T-helper 9 cell (primary cell): ENCODE data around the gene DHDH.

ENCODE experiments used
- DNase-seq: peaks from one replicate; pipeline ENCODE4 v3.0.0-alpha.2; 2020

DHDH gene

GRCh38 chr19:48967346-48968178, 34.1 kb downstream of the DHDH start:
- DNase-seq: no peak

DNA sequence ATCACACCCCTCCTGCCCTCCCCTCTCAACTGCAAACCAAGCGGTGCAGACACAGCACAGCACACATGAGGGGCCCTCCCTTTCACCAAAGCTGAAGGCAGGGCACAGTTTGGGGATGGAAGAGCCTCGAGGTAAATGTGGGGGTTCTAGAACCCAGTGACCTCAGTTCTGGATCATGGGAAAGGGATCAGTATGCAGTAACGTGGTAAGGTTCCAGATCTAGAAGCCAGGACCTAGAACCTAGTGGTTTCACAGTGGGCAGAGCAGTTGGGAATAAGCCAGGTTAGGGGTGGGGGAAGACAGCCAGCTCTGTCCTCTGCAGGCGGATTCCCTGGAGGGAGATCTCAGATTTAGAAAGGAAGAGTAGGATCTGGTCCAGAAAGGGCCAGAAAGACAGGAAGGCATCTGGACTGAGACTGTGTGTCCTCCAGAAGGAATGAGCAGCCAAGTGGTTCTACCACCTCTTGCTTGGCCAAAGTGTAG, 34.7 kb downstream of the DHDH start:
- DNase-seq: no peak

DNA sequence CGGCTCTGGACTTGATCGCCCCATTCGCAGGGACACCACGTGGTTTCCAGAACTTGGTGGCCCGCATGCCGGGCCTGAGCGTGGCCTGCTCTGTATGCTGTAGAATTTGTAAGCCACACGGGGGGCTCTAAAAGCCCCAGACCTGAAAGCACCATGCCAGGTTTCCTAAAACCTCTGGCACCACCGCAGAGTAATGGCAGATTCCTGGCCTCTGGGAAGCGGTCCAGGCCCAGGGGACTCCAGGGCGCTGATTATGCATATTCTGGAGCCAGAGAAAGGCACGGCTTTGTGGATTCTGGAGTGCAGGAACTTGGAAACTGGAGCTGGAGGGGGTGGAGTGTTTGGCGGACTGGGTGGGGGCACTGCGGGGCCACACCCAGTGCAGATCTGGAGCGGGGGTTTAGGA, 35.3 kb downstream of the DHDH start:
- no peak for DNase-seq

DNA sequence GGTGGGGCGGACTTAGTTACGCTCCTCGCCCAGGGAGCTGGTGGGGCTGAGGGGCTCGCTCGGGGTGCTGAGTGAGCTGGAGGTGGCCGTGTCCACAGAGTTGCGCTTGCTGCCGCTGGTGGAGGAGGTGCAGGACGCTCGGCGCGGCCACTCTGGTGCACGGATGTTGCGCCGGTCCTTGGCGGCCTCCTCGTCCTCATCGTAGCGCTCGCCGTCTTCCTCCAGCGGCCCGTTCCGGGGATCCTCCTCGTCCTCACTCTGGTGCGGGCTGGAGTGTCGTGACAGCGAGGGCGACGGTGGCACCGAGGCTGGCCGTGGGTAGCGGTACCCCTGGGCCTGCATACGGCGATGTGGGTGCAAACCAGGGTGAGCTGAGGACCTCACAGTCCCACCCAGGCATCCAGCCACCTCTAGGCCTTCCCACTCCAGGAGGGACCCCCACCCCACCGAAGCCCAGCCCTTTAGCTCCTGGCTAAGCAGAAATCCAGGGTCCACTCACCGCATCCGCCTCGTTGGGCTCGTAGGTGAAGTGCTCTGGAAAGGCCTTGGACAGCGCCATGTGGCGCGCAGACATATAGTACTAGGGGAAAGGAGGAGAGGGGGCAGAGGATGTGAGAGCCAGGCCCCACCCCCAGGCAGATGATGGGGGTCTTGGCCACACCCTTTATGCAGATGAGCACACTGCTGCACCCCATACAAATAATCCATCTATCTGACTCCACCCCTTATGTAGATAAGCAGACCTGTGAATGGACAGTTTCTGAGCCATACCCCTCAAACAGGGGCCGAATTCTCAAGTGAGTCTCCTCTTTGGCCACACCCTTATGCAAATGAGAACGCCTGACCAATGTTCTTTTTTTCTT, 36.0 kb downstream of the DHDH start:
- no peak for DNase-seq

DNA sequence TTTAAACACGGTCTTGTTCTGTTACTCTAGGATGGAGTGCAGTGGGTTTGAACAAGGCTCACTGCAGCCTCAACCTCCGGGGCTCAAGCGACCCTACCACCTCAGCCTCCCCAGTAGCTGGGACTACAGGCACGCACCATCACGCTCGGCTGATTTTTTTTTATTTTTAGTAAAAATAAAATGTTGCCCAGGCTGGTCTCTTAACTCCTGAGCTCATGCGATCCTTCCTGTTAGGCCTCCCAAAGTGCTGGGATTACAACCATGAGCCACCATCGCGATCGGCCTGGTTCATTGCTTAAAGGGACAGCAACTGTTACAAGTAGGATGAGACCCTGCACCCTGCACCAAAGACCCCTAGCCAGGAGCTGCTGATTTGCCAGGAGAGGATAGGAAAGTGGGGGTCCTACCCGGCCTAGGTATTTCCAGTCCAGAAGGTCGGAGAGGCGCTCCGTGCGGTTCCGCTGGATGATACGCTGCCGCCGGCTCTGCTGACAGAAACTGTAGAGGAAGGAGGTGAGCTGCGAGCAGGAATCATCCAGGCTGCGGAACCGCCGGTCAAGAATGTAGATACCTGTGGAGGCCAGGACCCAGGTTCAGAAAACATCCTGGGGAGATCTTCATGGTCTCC, 36.8 kb downstream of the DHDH start:
- no peak for DNase-seq

- peak; percentile 87 for DNase-seq
These were observed 37.5 kb downstream of the DHDH start for GRCh38 chr19:48970923-48971395.

DNA sequence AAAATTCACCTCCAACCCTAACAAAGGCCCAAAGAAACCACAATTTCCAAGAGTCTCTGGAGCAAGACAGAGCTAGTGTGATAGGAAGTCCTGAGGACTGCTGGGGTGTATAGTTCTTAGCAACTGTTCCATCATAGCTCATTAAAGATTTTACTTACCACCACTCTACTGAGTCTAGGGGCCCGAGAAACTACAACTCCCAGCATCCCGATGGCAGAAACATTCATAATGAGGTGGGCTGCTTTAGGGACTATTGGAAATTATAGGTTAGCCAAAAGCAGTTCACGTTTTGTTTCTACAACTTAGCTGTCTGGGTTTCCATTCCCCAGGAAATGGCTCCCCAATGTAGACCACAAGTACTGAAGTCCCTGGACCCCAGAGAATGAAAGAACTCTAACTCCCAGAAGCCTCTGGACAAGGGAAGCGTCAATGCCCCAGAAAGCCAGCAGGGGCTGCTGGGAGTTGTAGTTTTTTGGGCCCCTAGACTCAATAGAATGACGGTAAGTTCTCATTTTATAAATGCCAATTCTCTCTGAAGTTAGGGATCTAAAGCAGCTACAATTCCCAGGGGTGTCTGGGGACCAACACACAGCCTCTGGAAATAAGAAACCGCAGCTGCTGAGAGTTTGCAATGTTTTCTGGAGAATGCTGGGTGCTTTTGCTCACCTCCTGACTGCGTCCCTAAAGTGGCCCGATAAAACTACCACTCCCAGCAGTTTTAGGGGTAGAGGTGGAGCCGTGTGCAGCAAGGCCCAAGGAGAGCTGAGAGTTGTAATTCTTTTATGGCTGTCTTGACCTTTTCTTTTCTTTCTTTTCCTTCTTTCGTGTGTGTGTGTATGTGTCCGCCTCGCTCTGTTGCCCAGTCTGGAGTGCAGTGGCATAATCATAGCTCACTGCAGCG, 42.7 kb downstream of the DHDH start:
- DNase-seq: no peak

- no peak for DNase-seq
These were observed 43.6 kb downstream of the DHDH start for GRCh38 chr19:48977061-48977460.

DNA sequence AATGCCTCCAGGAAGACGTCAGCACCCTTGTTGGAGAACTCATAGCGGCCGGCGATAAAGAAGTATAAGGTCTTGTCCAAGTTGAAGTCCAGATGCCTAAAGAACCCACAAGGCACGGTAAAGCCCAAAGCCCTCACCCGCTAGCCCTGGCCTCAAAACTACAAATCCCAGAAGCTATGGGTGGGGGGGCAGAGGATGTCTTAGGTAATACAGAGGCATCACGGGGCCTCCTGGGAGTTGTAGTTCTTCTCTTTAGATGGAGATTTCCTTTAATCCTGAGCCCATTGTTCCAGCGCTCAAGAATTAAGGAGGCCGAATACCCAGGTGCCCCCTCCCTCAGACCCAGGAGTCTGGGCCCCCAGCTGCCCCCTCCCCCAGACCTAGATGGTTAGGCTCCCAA, 48.8 kb downstream of the DHDH start:
- no peak for DNase-seq

DNA sequence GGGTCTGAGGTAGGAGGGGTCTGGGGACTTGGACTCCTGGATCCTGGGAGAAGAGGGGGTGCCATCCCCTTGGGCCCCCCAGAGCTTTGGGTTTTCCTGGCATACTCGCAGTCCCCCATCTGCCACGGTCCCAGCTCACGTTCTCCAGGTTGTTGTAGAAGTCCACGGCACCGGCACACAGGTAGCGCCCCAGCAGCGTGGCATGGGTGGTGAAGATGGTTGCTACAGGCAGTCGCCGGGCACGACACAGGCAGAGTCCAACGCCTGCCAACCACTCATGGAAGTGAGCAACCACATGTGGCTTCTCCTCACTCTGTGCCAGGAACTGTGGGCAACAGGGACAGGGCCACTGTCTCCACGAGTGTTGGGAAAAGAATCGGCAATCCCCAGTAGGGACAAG, 52.2 kb downstream of the DHDH start:
- no peak for DNase-seq

DNA sequence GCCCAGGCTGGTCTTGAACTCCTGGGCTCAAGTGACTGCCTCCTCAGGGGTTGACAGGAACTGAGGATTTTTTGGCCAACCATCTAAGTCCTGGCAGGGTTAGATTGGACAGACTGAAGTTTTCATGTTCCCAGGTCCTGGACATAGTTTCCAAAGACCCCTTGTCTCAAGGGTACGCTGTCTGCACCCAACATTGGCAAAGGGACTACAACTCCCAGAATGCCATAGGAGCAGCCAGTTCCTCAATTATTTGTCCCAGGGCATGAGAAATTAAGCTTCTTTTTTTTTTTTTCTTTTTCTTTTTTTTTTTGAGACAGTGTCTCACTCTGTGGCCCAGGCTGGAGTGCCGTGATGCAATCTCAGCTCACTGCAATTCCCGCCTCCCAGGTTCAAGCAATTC, 52.7 kb downstream of the DHDH start:
- no peak for DNase-seq

DNA sequence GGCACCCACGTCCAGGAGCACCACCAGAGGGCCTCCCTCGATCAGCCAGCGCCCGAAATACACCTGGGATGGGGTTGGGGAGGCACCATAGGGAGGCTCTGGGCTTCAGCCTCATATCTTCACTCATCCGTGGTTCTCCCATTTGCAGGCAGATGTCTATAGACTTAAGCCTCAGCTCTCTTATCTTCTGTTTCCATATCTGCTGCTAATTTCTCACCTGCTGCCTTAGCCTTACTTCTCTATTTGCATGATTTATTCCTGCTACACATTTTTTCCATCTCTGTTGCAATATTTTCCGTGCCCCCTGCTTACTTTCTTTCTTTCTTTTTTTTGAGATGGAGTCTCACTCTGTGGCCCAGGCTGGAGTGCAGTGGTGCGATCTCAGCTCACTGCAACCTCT, 53.8 kb downstream of the DHDH start:
- no peak for DNase-seq

DNA sequence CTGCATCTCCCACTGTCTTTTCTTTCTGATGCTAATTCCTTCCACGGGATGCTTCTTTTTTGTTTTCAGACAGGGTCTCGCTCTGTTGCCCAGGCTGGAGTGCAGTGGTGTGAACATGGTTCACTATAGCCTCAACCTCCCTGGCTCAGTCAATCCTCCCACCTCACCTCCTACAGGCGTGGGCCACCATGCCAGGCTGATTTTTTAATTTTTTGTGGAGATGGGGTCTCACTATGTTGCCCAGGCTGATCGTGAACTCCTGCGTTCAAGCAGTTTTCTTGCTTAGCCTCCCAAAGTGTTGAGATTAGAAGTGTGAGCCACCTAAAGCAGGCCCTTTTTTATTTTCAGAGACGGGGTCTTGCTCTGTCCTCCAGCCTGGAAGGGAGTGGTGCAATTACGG, 54.8 kb downstream of the DHDH start:
- DNase-seq: no peak

DNA sequence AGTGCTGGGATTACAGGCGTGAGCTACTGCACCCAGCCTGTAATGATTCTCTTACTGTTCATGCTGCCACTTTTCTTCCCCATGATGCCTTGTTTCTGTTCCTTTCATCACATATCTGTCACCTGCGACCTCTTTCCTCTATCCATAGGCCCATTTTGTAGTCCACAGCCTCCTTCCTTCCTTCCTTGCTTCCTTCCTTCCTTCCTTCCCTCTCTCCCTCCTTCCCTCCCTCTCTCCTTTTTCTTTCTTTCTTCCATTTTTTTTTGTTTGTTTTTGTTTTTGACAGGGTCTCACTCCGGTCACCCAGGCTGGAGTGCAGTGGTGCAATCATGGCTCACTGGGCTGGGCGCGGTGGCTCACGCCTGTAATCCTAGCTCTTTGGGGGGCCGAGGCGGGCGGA, 55.4 kb downstream of the DHDH start:
- no peak for DNase-seq

- DNase-seq: no peak
These were observed 56.3 kb downstream of the DHDH start for GRCh38 chr19:48989701-48990291.

- DNase-seq: no peak
These were observed 56.9 kb downstream of the DHDH start for GRCh38 chr19:48990400-48990799.

DNA sequence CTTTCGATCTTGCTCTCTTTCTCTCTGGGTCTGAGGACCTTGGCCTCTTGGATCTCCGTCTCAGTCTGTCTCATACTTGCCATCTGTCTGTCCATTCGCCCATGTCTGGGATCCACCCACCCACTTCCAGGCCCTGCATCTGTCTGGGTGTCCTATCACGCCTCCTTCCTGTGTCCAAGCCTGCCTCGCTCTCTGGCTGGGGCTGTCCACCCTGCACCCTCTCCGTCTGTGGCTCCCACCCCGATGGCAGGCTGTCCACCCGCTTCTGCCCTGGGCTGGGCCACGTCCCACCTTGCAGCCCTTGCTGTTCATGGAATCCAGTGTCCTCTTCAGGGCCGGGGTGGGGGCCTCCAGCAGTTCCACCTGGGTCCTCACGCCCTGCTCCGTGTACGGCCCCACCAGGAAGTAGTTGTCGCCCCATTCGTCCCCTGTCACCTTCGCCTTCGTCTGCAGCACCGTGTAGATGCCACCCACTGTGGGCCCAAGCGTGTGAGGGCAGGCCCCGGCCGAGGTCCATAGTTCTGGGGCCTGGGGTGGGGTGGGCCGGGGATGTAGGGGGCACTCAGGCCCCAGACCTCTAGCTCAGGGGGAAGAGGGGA, 57.6 kb downstream of the DHDH start:
- no peak for DNase-seq

- no peak for DNase-seq
These were observed 58.5 kb downstream of the DHDH start for GRCh38 chr19:48991873-48992580.

GRCh38 chr19:48992581-48993174, 59.2 kb downstream of the DHDH start:
- no peak for DNase-seq
